Measurements from ENCODE around the gene XXYLT1. TPM values are rescaled to one million over a fixed set of nuclear protein-coding genes. Genes with fewer than 3 reads are reported as not detected.

Gene XXYLT1
- total RNA-seq, 1 experiment from 2014 or later = 23.4 TPM

- TF ChIP-seq ZNF532 (CRISPR knock-in tag; IDR thresholded peaks at IDR 0.05; ENCODE audit: borderline replicate concordance) (no peak), ESRRA (CRISPR knock-in tag; IDR thresholded peaks at IDR 0.05; ENCODE audit: borderline replicate concordance) (no peak), ETV6 (CRISPR knock-in tag; IDR thresholded peaks at IDR 0.05) (no peak), MLX (CRISPR knock-in tag; IDR thresholded peaks at IDR 0.05) (no peak)
These were observed 94.2 kb downstream of the XXYLT1 start (continued) for GRCh38 chr3:195176776-195177175.

GRCh38 chr3:195175476-195176337, 95.3 kb downstream of the XXYLT1 start:
- H3K27me3 Mint-ChIP-seq (ENCODE audit: low read depth) = no peaks in the 10 kb centered on the region
- TF ChIP-seq ZNF138 (CRISPR knock-in tag; conservative IDR thresholded peaks at IDR 0.05) (no peak), EMX1 (CRISPR knock-in tag; IDR thresholded peaks at IDR 0.05) (no peak), ZNF317 (CRISPR knock-in tag; IDR thresholded peaks at IDR 0.05; ENCODE audit: borderline replicate concordance, low read depth) (no peak), ZNF263 (CRISPR knock-in tag; IDR thresholded peaks at IDR 0.05; ENCODE audit: low read depth) (no peak), CREB1 (CRISPR knock-in tag; IDR thresholded peaks at IDR 0.05) (no peak), HMGA2 (CRISPR knock-in tag; IDR thresholded peaks at IDR 0.05) (no peak), MXD4 (CRISPR knock-in tag; IDR thresholded peaks at IDR 0.05; ENCODE audit: borderline replicate concordance) (no peak), ZNF532 (CRISPR knock-in tag; IDR thresholded peaks at IDR 0.05; ENCODE audit: borderline replicate concordance) (no peak), ZNF232 (CRISPR knock-in tag; IDR thresholded peaks at IDR 0.05) (no peak), NFYB (CRISPR knock-in tag; conservative IDR thresholded peaks at IDR 0.05; ENCODE audit: low read depth) (no peak), KAT7 (CRISPR knock-in tag; IDR thresholded peaks at IDR 0.05; ENCODE audit: borderline replicate concordance) (no peak), NR3C1 (CRISPR knock-in tag; conservative IDR thresholded peaks at IDR 0.05; ENCODE audit: low read depth) (no peak)
- TF ChIP-seq, protein P1, sequence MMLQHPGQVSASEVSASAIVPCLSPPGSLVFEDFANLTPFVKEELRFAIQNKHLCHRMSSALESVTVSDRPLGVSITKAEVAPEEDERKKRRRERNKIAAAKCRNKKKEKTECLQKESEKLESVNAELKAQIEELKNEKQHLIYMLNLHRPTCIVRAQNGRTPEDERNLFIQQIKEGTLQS (CRISPR knock-in tag; conservative IDR thresholded peaks at IDR 0.05) = no peak
- TF ChIP-seq, protein P2, sequence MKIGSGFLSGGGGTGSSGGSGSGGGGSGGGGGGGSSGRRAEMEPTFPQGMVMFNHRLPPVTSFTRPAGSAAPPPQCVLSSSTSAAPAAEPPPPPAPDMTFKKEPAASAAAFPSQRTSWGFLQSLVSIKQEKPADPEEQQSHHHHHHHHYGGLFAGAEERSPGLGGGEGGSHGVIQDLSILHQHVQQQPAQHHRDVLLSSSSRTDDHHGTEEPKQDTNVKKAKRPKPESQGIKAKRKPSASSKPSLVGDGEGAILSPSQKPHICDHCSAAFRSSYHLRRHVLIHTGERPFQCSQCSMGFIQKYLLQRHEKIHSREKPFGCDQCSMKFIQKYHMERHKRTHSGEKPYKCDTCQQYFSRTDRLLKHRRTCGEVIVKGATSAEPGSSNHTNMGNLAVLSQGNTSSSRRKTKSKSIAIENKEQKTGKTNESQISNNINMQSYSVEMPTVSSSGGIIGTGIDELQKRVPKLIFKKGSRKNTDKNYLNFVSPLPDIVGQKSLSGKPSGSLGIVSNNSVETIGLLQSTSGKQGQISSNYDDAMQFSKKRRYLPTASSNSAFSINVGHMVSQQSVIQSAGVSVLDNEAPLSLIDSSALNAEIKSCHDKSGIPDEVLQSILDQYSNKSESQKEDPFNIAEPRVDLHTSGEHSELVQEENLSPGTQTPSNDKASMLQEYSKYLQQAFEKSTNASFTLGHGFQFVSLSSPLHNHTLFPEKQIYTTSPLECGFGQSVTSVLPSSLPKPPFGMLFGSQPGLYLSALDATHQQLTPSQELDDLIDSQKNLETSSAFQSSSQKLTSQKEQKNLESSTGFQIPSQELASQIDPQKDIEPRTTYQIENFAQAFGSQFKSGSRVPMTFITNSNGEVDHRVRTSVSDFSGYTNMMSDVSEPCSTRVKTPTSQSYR (CRISPR knock-in tag; IDR thresholded peaks at IDR 0.05) = no peak
- TF ChIP-seq, protein P3, sequence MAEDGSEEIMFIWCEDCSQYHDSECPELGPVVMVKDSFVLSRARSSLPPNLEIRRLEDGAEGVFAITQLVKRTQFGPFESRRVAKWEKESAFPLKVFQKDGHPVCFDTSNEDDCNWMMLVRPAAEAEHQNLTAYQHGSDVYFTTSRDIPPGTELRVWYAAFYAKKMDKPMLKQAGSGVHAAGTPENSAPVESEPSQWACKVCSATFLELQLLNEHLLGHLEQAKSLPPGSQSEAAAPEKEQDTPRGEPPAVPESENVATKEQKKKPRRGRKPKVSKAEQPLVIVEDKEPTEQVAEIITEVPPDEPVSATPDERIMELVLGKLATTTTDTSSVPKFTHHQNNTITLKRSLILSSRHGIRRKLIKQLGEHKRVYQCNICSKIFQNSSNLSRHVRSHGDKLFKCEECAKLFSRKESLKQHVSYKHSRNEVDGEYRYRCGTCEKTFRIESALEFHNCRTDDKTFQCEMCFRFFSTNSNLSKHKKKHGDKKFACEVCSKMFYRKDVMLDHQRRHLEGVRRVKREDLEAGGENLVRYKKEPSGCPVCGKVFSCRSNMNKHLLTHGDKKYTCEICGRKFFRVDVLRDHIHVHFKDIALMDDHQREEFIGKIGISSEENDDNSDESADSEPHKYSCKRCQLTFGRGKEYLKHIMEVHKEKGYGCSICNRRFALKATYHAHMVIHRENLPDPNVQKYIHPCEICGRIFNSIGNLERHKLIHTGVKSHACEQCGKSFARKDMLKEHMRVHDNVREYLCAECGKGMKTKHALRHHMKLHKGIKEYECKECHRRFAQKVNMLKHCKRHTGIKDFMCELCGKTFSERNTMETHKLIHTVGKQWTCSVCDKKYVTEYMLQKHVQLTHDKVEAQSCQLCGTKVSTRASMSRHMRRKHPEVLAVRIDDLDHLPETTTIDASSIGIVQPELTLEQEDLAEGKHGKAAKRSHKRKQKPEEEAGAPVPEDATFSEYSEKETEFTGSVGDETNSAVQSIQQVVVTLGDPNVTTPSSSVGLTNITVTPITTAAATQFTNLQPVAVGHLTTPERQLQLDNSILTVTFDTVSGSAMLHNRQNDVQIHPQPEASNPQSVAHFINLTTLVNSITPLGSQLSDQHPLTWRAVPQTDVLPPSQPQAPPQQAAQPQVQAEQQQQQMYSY (CRISPR knock-in tag; IDR thresholded peaks at IDR 0.05) = no peak

More at GRCh38 chr3:195175476-195176337, 95.3 kb downstream of the XXYLT1 start:
- H3K4me3 Mint-ChIP-seq = no peak overlapping the region
- DNase-seq (ENCODE audit: low spot score) = no peak
- ChIA-PET CTCF (interaction anchor here (0.9 kb wide), 1 partner anchor 20 kb away, joined by 5 read pairs; no protein-coding TSS in a partner anchor), POLR2A (interaction anchor here (0.6 kb wide), 1 partner anchor 447 kb away, joined by 3 read pairs; no protein-coding TSS in a partner anchor)
- H3K36me3 Mint-ChIP-seq = peaks cover 8% of the 10 kb centered on the region
- no peaks in the 10 kb centered on the region for H3K9me3 Mint-ChIP-seq
- no peak overlapping the region for H3K27ac Mint-ChIP-seq
- no peak for ATAC-seq
- H3K4me1 Mint-ChIP-seq = peaks cover 36% of the 10 kb centered on the region

Data from WTC11 (cell line).